WTC11 (cell line): ENCODE data around the gene FTSJ3. TPM values are rescaled to one million over a fixed set of nuclear protein-coding genes. Genes with fewer than 3 reads are reported as not detected.

Experiments
- ATF1 ChIP-seq: sonication (generic); formaldehyde crosslinking; IDR thresholded peaks from 2 replicates; pipeline ENCODE4 v1.8.1; 2023; ENCODE audit warnings: mild to moderate bottlenecking, moderate library complexity, missing genetic modification reagents
- ELF4 ChIP-seq: sonication (generic); formaldehyde crosslinking; IDR thresholded peaks from 2 replicates; pipeline ENCODE4 v1.8.1; 2022; ENCODE audit warnings: low read depth, mild to moderate bottlenecking, moderate library complexity, missing genetic modification reagents
- GABPB1 ChIP-seq: sonication (generic); formaldehyde crosslinking; IDR thresholded peaks from 2 replicates; pipeline ENCODE4 v1.8.1; 2023; ENCODE audit warnings: mild to moderate bottlenecking, missing genetic modification reagents
- GRHL2 ChIP-seq: fragments of 250-450 bp; sonication (Bioruptor Pico); IDR thresholded peaks from 2 replicates; pipeline ENCODE4 v1.8.0; 2022; ENCODE audit warnings: mild to moderate bottlenecking, moderate library complexity; ENCODE audit not compliant: insufficient replicate concordance, severe bottlenecking
- JAZF1 ChIP-seq: fragments of 250-450 bp; sonication (Bioruptor Pico); IDR thresholded peaks from 2 replicates; pipeline ENCODE4 v1.9.0; 2021; ENCODE audit warnings: moderate library complexity, mild to moderate bottlenecking, inconsistent platforms
- RORB ChIP-seq: fragments of 250-450 bp; sonication (Bioruptor Pico); IDR thresholded peaks from 2 replicates; pipeline ENCODE4 v1.9.0; 2021; ENCODE audit warnings: mild to moderate bottlenecking
- SMAD4 ChIP-seq: sonication (generic); formaldehyde crosslinking; IDR thresholded peaks from 2 replicates; pipeline ENCODE4 v1.8.0; 2022; ENCODE audit warnings: mild to moderate bottlenecking, missing genetic modification reagents
- TCF7 ChIP-seq: sonication (generic); formaldehyde crosslinking; IDR thresholded peaks from 2 replicates; pipeline ENCODE4 v1.8.0; 2022; ENCODE audit warnings: mild to moderate bottlenecking, low read depth, missing genetic modification reagents, moderate library complexity
- ZNF138 ChIP-seq: sonication (generic); formaldehyde crosslinking; conservative IDR thresholded peaks from 2 replicates; pipeline ENCODE4 v1.8.1; 2022; ENCODE audit warnings: mild to moderate bottlenecking, moderate library complexity, missing genetic modification reagents
- ZNF263 ChIP-seq: sonication (generic); formaldehyde crosslinking; IDR thresholded peaks from 2 replicates; pipeline ENCODE4 v1.8.1; 2022; ENCODE audit warnings: low read depth, mild to moderate bottlenecking, moderate library complexity, missing genetic modification reagents
- ZNF317 ChIP-seq: sonication (generic); formaldehyde crosslinking; IDR thresholded peaks from 2 replicates; pipeline ENCODE4 v1.8.1; 2023; ENCODE audit warnings: low read depth, mild to moderate bottlenecking, moderate library complexity, missing genetic modification reagents, borderline replicate concordance
- ZNF416 ChIP-seq: fragments of 250-450 bp; sonication (Bioruptor Pico); IDR thresholded peaks from 2 replicates; pipeline ENCODE4 v1.9.0; 2021; ENCODE audit warnings: mild to moderate bottlenecking, inconsistent platforms
- total RNA-seq: library from RNA; stranded (reverse); gene quantifications from 3 replicates; pipeline ENCODE4 v1.2.3, GENCODE V29; 2021
- TF ChIP-seq, protein P1 (sequence below): sonication (generic); formaldehyde crosslinking; IDR thresholded peaks from 2 replicates; pipeline ENCODE4 v1.8.1; 2022; ENCODE audit warnings: mild to moderate bottlenecking, missing genetic modification reagents, moderate library complexity, borderline replicate concordance
- TF ChIP-seq, protein P2 (sequence below): fragments of 250-450 bp; sonication (Bioruptor Pico); conservative IDR thresholded peaks from 2 replicates; pipeline ENCODE4 v1.9.0; 2021; ENCODE audit warnings: mild to moderate bottlenecking
- TF ChIP-seq, protein P3 (sequence below): sonication (generic); formaldehyde crosslinking; conservative IDR thresholded peaks from 2 replicates; pipeline ENCODE4 v1.8.1; 2022; ENCODE audit warnings: mild to moderate bottlenecking, missing genetic modification reagents
- TF ChIP-seq, protein P4 (sequence below): sonication (generic); formaldehyde crosslinking; conservative IDR thresholded peaks from 2 replicates; pipeline ENCODE4 v1.8.1; 2023; ENCODE audit warnings: mild to moderate bottlenecking, low read depth, missing genetic modification reagents, moderate library complexity
- TF ChIP-seq, protein P5 (sequence below): sonication (generic); formaldehyde crosslinking; IDR thresholded peaks from 2 replicates; pipeline ENCODE4 v1.8.1; 2023; ENCODE audit warnings: mild to moderate bottlenecking, missing genetic modification reagents
- TF ChIP-seq, protein P6 (sequence below): sonication (generic); formaldehyde crosslinking; IDR thresholded peaks from 2 replicates; pipeline ENCODE4 v1.8.0; 2022; ENCODE audit warnings: mild to moderate bottlenecking, missing genetic modification reagents
- TF ChIP-seq, protein P7 (sequence below): fragments of 200-600 bp; IDR thresholded peaks from 2 replicates; pipeline ENCODE4 v1.8.0; 2022; ENCODE audit warnings: antibody characterized with exemption
- TF ChIP-seq, protein P8 (sequence below): sonication (generic); formaldehyde crosslinking; IDR thresholded peaks from 2 replicates; pipeline ENCODE4 v1.8.1; 2023; ENCODE audit warnings: mild to moderate bottlenecking, missing genetic modification reagents, borderline replicate concordance
- TF ChIP-seq, protein P9 (sequence below): sonication (generic); formaldehyde crosslinking; IDR thresholded peaks from 2 replicates; pipeline ENCODE4 v1.8.0; 2022; ENCODE audit warnings: mild to moderate bottlenecking, missing genetic modification reagents

FTSJ3 gene
- total RNA-seq, 1 experiment from 2014 or later: 62.1 TPM

DNA sequence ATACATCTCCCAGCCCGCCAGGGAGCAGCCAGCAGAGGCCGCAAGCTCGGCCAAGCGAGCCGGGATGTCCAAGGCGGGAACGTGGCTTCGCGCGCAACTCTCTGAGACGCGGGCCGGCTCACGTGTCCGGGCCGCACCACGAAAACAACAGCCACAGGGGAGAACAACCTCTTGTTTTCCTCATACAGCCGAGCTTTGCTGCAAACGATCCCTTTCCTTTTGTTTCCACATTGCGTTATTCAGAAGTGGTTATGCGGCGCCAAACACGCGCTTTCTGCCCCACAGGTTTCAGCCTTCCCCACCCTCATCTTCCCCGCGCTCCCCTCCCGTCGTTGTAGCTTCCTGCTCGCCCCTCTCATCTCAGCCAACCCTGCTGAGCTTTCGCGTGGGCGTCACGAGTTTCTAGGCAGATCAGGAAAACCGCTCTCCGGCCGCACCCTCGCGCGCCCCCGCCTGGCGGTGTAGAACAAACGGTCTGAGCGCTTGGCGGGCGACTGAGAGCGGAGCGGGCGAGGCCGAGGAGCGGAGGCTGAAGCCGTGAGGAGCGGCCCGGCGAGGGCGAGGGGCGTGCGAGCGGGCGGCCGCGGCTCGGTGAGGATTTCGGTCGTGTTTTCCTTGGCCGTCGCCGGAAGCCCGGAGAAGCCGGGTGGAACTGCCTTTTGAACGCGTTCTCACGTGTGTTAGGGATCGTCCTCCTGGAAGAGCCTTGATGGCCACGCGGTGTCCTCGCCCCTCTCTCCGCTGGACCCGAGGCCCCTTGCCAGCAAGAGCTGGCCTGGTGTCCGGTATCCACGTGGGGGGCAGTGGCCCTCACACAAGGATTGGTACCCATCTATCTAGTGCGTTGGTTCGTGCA lies 21.6 kb upstream of the FTSJ3 start (continued):
- TF ChIP-seq, protein P1, sequence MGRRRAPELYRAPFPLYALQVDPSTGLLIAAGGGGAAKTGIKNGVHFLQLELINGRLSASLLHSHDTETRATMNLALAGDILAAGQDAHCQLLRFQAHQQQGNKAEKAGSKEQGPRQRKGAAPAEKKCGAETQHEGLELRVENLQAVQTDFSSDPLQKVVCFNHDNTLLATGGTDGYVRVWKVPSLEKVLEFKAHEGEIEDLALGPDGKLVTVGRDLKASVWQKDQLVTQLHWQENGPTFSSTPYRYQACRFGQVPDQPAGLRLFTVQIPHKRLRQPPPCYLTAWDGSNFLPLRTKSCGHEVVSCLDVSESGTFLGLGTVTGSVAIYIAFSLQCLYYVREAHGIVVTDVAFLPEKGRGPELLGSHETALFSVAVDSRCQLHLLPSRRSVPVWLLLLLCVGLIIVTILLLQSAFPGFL: 0 out of 2 replicates have a peak, but pooled peaks have one; percentile 12
- TF ChIP-seq RORB: no peak
- TF ChIP-seq ZNF263: 0 out of 2 replicates have a peak, but pooled peaks have one; percentile 4
- TF ChIP-seq TCF7 (CRISPR knock-in tag): peak; percentile 89
- TF ChIP-seq ZNF317 (CRISPR knock-in tag): 0 out of 2 replicates have a peak, but pooled peaks have one; percentile 24
- TF ChIP-seq, protein P2, sequence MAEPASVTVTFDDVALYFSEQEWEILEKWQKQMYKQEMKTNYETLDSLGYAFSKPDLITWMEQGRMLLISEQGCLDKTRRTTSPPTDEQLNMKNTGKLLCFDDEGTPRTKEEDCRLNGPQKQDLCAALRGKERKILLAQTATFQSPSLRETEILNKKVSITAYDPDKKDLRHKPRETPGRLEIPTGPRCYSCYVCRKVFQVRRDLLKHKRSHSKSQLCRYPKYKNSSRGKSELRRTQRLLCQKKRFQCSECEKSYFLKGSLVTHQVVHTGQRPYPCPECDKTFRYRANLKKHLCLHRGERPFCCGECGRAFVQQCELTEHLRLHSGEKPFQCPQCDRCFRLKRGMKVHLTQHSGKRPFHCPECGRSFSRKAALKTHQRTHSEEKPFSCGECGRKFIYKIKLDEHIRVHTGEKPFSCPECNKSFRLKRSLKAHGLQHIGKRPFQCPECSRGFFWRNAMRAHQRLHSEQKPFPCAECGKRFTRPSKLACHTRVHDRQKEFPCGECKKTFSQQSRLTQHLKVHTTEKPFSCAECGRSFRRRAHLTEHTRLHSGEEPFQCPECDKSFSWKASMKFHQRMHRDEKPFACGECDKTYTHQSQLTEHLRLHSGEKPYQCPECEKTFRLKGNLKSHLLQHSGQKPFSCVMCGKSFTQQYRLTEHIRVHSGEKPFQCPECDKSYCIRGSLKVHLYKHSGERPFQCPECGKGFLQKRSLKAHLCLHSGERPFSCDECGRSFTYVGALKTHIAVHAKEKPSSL: no peak
- TF ChIP-seq, protein P3, sequence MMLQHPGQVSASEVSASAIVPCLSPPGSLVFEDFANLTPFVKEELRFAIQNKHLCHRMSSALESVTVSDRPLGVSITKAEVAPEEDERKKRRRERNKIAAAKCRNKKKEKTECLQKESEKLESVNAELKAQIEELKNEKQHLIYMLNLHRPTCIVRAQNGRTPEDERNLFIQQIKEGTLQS (CRISPR knock-in tag): 0 out of 2 replicates have a peak, but pooled peaks have one; percentile 54
- TF ChIP-seq, protein P4, sequence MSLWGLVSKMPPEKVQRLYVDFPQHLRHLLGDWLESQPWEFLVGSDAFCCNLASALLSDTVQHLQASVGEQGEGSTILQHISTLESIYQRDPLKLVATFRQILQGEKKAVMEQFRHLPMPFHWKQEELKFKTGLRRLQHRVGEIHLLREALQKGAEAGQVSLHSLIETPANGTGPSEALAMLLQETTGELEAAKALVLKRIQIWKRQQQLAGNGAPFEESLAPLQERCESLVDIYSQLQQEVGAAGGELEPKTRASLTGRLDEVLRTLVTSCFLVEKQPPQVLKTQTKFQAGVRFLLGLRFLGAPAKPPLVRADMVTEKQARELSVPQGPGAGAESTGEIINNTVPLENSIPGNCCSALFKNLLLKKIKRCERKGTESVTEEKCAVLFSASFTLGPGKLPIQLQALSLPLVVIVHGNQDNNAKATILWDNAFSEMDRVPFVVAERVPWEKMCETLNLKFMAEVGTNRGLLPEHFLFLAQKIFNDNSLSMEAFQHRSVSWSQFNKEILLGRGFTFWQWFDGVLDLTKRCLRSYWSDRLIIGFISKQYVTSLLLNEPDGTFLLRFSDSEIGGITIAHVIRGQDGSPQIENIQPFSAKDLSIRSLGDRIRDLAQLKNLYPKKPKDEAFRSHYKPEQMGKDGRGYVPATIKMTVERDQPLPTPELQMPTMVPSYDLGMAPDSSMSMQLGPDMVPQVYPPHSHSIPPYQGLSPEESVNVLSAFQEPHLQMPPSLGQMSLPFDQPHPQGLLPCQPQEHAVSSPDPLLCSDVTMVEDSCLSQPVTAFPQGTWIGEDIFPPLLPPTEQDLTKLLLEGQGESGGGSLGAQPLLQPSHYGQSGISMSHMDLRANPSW (CRISPR knock-in tag): no peak
- TF ChIP-seq, protein P5, sequence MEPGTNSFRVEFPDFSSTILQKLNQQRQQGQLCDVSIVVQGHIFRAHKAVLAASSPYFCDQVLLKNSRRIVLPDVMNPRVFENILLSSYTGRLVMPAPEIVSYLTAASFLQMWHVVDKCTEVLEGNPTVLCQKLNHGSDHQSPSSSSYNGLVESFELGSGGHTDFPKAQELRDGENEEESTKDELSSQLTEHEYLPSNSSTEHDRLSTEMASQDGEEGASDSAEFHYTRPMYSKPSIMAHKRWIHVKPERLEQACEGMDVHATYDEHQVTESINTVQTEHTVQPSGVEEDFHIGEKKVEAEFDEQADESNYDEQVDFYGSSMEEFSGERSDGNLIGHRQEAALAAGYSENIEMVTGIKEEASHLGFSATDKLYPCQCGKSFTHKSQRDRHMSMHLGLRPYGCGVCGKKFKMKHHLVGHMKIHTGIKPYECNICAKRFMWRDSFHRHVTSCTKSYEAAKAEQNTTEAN (CRISPR knock-in tag): peak; percentile 86
- no peak for TF ChIP-seq GRHL2 (CRISPR knock-in tag)
- TF ChIP-seq ELF4 (CRISPR knock-in tag): peak; percentile 90
- TF ChIP-seq, protein P6, sequence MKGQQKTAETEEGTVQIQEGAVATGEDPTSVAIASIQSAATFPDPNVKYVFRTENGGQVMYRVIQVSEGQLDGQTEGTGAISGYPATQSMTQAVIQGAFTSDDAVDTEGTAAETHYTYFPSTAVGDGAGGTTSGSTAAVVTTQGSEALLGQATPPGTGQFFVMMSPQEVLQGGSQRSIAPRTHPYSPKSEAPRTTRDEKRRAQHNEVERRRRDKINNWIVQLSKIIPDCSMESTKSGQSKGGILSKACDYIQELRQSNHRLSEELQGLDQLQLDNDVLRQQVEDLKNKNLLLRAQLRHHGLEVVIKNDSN (CRISPR knock-in tag): peak; percentile 94
- TF ChIP-seq ZNF416: no peak
- TF ChIP-seq JAZF1 (CRISPR knock-in tag): no peak
- TF ChIP-seq ZNF138 (CRISPR knock-in tag): peak; percentile 82
- TF ChIP-seq, protein P7, sequence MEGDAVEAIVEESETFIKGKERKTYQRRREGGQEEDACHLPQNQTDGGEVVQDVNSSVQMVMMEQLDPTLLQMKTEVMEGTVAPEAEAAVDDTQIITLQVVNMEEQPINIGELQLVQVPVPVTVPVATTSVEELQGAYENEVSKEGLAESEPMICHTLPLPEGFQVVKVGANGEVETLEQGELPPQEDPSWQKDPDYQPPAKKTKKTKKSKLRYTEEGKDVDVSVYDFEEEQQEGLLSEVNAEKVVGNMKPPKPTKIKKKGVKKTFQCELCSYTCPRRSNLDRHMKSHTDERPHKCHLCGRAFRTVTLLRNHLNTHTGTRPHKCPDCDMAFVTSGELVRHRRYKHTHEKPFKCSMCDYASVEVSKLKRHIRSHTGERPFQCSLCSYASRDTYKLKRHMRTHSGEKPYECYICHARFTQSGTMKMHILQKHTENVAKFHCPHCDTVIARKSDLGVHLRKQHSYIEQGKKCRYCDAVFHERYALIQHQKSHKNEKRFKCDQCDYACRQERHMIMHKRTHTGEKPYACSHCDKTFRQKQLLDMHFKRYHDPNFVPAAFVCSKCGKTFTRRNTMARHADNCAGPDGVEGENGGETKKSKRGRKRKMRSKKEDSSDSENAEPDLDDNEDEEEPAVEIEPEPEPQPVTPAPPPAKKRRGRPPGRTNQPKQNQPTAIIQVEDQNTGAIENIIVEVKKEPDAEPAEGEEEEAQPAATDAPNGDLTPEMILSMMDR: peak; percentile 35; the same call in 1 of the 2 replicates
- TF ChIP-seq, protein P8, sequence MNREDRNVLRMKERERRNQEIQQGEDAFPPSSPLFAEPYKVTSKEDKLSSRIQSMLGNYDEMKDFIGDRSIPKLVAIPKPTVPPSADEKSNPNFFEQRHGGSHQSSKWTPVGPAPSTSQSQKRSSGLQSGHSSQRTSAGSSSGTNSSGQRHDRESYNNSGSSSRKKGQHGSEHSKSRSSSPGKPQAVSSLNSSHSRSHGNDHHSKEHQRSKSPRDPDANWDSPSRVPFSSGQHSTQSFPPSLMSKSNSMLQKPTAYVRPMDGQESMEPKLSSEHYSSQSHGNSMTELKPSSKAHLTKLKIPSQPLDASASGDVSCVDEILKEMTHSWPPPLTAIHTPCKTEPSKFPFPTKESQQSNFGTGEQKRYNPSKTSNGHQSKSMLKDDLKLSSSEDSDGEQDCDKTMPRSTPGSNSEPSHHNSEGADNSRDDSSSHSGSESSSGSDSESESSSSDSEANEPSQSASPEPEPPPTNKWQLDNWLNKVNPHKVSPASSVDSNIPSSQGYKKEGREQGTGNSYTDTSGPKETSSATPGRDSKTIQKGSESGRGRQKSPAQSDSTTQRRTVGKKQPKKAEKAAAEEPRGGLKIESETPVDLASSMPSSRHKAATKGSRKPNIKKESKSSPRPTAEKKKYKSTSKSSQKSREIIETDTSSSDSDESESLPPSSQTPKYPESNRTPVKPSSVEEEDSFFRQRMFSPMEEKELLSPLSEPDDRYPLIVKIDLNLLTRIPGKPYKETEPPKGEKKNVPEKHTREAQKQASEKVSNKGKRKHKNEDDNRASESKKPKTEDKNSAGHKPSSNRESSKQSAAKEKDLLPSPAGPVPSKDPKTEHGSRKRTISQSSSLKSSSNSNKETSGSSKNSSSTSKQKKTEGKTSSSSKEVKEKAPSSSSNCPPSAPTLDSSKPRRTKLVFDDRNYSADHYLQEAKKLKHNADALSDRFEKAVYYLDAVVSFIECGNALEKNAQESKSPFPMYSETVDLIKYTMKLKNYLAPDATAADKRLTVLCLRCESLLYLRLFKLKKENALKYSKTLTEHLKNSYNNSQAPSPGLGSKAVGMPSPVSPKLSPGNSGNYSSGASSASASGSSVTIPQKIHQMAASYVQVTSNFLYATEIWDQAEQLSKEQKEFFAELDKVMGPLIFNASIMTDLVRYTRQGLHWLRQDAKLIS (CRISPR knock-in tag): no peak
- peak; percentile 92 for TF ChIP-seq ATF1 (CRISPR knock-in tag)
- TF ChIP-seq, protein P9, sequence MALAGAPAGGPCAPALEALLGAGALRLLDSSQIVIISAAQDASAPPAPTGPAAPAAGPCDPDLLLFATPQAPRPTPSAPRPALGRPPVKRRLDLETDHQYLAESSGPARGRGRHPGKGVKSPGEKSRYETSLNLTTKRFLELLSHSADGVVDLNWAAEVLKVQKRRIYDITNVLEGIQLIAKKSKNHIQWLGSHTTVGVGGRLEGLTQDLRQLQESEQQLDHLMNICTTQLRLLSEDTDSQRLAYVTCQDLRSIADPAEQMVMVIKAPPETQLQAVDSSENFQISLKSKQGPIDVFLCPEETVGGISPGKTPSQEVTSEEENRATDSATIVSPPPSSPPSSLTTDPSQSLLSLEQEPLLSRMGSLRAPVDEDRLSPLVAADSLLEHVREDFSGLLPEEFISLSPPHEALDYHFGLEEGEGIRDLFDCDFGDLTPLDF (CRISPR knock-in tag): peak; percentile 84; the same call in 1 of the 2 replicates
- no peak for TF ChIP-seq SMAD4 (CRISPR knock-in tag)
- TF ChIP-seq GABPB1 (CRISPR knock-in tag): no peak
